Endothelial cell of umbilical vein (primary cell): ENCODE measurements around the gene MAN2B2. TPM values are rescaled to one million over a fixed set of nuclear protein-coding genes. Genes with fewer than 3 reads are reported as not detected.

Source experiments
- polyA plus RNA-seq, 4 experiments: library from polyadenylated mRNA; depleted of rRNA in 3 of 4; stranded (reverse) in 3 of 4; unstranded in 1 of 4; fragments of >200 nt; gene quantifications; 2 replicates each; pipeline versions ENCODE4 v1.2.1 to v1.2.3, GENCODE V29; 2011 to 2012; ENCODE audit warnings: missing spikeins in 1 of 4
- total RNA-seq: library from RNA; stranded (reverse); gene quantifications from 2 replicates; pipeline ENCODE4 v1.2.3, GENCODE V29; 2021

The MAN2B2 gene
- total and polyA plus RNA-seq, 2 donors (not counting 3 experiments of a cell fraction or from before 2014, with no cell fraction given): 15.7 to 25.1 TPM

Other genes with a start within 250 kb of the MAN2B2 start
- gene PPP2R2C, start 102.6 kb upstream of the MAN2B2 start, total RNA-seq: 0.09 TPM in 2 replicates
- 0.03 TPM in 1 of 2 replicates, not detected in the other for gene PPP2R2C, start 102.6 kb upstream of the MAN2B2 start, polyA plus RNA-seq
- 317 and 335 TPM in 2 replicates for gene MRFAP1, start 65.5 kb downstream of the MAN2B2 start, total RNA-seq
- 119 and 170 TPM in 2 replicates for gene MRFAP1, start 65.5 kb downstream of the MAN2B2 start, polyA plus RNA-seq
- gene S100P, start 118.7 kb downstream of the MAN2B2 start, total RNA-seq: not detected in 2 replicates
- 0.06 TPM in 1 of 2 replicates, not detected in the other for gene S100P, start 118.7 kb downstream of the MAN2B2 start, polyA plus RNA-seq
- gene MRFAP1L1, start 134.7 kb downstream of the MAN2B2 start, total RNA-seq: 42.0 and 43.8 TPM in 2 replicates
- 15.6 and 28.7 TPM in 2 replicates for gene MRFAP1L1, start 134.7 kb downstream of the MAN2B2 start, polyA plus RNA-seq
- 12.7 and 13.1 TPM in 2 replicates for gene BLOC1S4, start 141.0 kb downstream of the MAN2B2 start, total RNA-seq
- gene BLOC1S4, start 141.0 kb downstream of the MAN2B2 start, polyA plus RNA-seq: 16.9 and 18.1 TPM in 2 replicates
- gene KIAA0232, start 207.5 kb downstream of the MAN2B2 start, total RNA-seq: 14.6 and 18.4 TPM in 2 replicates
- 3.9 and 5.3 TPM in 2 replicates for gene KIAA0232, start 207.5 kb downstream of the MAN2B2 start, polyA plus RNA-seq